Panc1 (cell line): ENCODE data around the gene NDUFV2. TPM values are rescaled to one million over a fixed set of nuclear protein-coding genes. Genes with fewer than 3 reads are reported as not detected.
A peak's percentile ranks its signal among the peaks of the same experiment; 100 is the strongest.

ENCODE experiments used
- ATAC-seq: fragments of 200-7000 bp; cut with Tn5 transposase; 2 replicates; pipeline ENCODE4 v1.9.1; 2020; ENCODE audit warnings: mild to moderate bottlenecking, moderate library complexity
- BruUV-seq: library from RNA; stranded (reverse); fragments of 400-500 nt; replicated peaks from 2 replicates; lab custom pipeline; 2021; lab: Mats Ljungman, UMichigan
- CTCF ChIA-PET: fragments of 300-600 bp; sonication (Branson Sonifier 250); formaldehyde crosslinking; loops from one replicate; lab custom pipeline; 2022; ENCODE audit warnings: antibody characterized with exemption; lab: Charles Lee
- POLR2A ChIA-PET: fragments of 300-600 bp; sonication (Branson Sonifier 250); formaldehyde crosslinking; loops from one replicate; lab custom pipeline; 2022; ENCODE audit warnings: antibody characterized with exemption; lab: Charles Lee
- DNase-seq: peaks from one replicate; pipeline ENCODE4 v3.0.0-alpha.2; 2010; ENCODE audit warnings: low read depth, low spot score
- H3K27ac ChIP-seq: 2 replicates; pipeline ENCODE4 v1.5.1; 2011; ENCODE audit warnings: mild to moderate bottlenecking, low read length, inconsistent platforms
- H3K27me3 ChIP-seq: fragments of 200-500 bp; sonication (Bioruptor generic); 2 replicates; pipeline ENCODE4 v1.6.0; 2014; ENCODE audit warnings: low read length, inconsistent platforms; ENCODE audit not compliant: control insufficient read depth, insufficient read depth
- H3K36me3 ChIP-seq: fragments of 200-500 bp; sonication (Bioruptor generic); 2 replicates; pipeline ENCODE4 v1.5.1; 2014; ENCODE audit warnings: inconsistent platforms, mild to moderate bottlenecking, low read length, moderate library complexity; ENCODE audit not compliant: control insufficient read depth, insufficient read depth
- H3K4me1 ChIP-seq: 2 replicates; pipeline ENCODE4 v1.5.1; 2011; ENCODE audit warnings: inconsistent platforms, mild to moderate bottlenecking, low read length, moderate library complexity; ENCODE audit not compliant: control insufficient read depth, insufficient read depth
- H3K4me3 ChIP-seq, 2 experiments: 2 replicates each; pipeline ENCODE4 v1.5.1; 2011 to 2012; ENCODE audit warnings: low read depth in 2 of 2, low read length in 2 of 2, mild to moderate bottlenecking in 2 of 2, inconsistent platforms in 1 of 2, moderate library complexity in 1 of 2
- H3K9me3 ChIP-seq: fragments of 200-500 bp; sonication (Bioruptor generic); 2 replicates; pipeline ENCODE4 v1.5.1; 2014; ENCODE audit warnings: low read depth, mild to moderate bottlenecking, inconsistent platforms, low read length, moderate library complexity; ENCODE audit not compliant: control insufficient read depth, insufficient read depth
- POLR2AphosphoS5 ChIP-seq: IDR thresholded peaks from 2 replicates; pipeline ENCODE4 v1.6.1; 2012; ENCODE audit warnings: mild to moderate bottlenecking, low read depth, low read length, moderate library complexity
- REST ChIP-seq, 2 experiments: IDR thresholded peaks; 2 replicates each; pipeline ENCODE4 v1.6.1; 2011 to 2012; ENCODE audit warnings: low read depth in 2 of 2, control low read depth in 1 of 2, low read length in 1 of 2, mild to moderate bottlenecking in 1 of 2, moderate library complexity in 1 of 2; ENCODE audit not compliant: insufficient read depth in 1 of 2
- SIN3A ChIP-seq: IDR thresholded peaks from 2 replicates; pipeline ENCODE4 v1.6.1; 2012; ENCODE audit warnings: low read depth, mild to moderate bottlenecking, low read length, moderate library complexity, borderline replicate concordance; ENCODE audit not compliant: insufficient read depth
- TCF7L2 ChIP-seq: IDR thresholded peaks from 2 replicates; pipeline ENCODE4 v1.6.1; 2011; ENCODE audit warnings: mild to moderate bottlenecking, low read depth, low read length, inconsistent platforms
- in situ Hi-C: cut with HindIII; loops from 2 replicates; pipeline ENCODE4 v1.10.0; 2016; ENCODE audit warnings: low sequenced_read_pairs, low pct_unique_long_range_greater_than_20kb
- intact Hi-C: fragments of 100-400 bp; cut with micrococcal nuclease; formaldehyde crosslinking; loops from one replicate; pipeline ENCODE4 v1.10.0; 2022; ENCODE audit not compliant: unreplicated experiment
- total RNA-seq: library from RNA; stranded (reverse); gene quantifications from one replicate; pipeline ENCODE4 v1.2.1, GENCODE V29; 2021; ENCODE audit not compliant: unreplicated experiment
- TF ChIP-seq, protein P1 (sequence below): fragments of 450-650 bp; IDR thresholded peaks from 2 replicates; pipeline ENCODE4 v1.5.1; 2017; ENCODE audit warnings: mild to moderate bottlenecking

The NDUFV2 gene
- total RNA-seq, 1 experiment from 2014 or later: 157 TPM

DNA sequence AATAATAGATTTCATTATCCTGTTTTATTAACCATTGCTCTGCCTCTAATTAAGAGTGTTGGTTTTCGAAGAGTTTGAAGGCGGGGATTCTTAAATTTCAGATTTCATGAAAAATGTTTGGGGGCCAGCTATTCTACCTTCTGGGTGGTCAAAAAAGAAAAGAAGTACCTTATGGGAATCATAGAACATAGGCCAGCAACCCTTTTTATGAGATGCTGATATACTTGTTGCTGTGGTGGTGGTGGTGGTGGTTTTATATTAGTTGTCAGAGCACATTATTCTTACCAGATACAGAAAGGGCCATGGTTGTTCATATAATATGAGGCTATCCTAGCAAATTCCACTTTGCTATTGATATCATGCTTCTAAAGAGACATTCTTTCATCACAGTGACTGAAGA lies 38.5 kb downstream of the NDUFV2 start:
- Histone ChIP-seq H3K4me1 (peaks cover 32% of the 10 kb centered on the region), H3K4me3 (no peak overlapping the region), H3K9me3 (no peaks in the 10 kb centered on the region), H3K36me3 (no peaks in the 10 kb centered on the region), H3K27me3 (no peaks in the 10 kb centered on the region), H3K27ac (peak overlapping the region; percentile 30; the same call in 1 of the 2 replicates)
- no peak for TF ChIP-seq SIN3A
- TF ChIP-seq, protein P1, sequence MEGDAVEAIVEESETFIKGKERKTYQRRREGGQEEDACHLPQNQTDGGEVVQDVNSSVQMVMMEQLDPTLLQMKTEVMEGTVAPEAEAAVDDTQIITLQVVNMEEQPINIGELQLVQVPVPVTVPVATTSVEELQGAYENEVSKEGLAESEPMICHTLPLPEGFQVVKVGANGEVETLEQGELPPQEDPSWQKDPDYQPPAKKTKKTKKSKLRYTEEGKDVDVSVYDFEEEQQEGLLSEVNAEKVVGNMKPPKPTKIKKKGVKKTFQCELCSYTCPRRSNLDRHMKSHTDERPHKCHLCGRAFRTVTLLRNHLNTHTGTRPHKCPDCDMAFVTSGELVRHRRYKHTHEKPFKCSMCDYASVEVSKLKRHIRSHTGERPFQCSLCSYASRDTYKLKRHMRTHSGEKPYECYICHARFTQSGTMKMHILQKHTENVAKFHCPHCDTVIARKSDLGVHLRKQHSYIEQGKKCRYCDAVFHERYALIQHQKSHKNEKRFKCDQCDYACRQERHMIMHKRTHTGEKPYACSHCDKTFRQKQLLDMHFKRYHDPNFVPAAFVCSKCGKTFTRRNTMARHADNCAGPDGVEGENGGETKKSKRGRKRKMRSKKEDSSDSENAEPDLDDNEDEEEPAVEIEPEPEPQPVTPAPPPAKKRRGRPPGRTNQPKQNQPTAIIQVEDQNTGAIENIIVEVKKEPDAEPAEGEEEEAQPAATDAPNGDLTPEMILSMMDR: no peak
- TF ChIP-seq REST (IDR thresholded peaks at IDR 0.05; ENCODE audit: insufficient read depth in 1 of 2, low read depth in 2 of 2, low read length in 1 of 2): no peak
- no peak for TF ChIP-seq POLR2AphosphoS5
- TF ChIP-seq TCF7L2: no peak
- no peak for DNase-seq
- CTCF ChIA-PET: interaction anchor here (0.6 kb wide), 1 partner anchor 9 kb away, joined by 3 read pairs; no protein-coding TSS in a partner anchor
- POLR2A ChIA-PET: no interaction called here
- ATAC-seq: no peak
- intact Hi-C loops: loop anchor here (10.0 kb wide), 1 partner anchor 194 kb away; the partner anchor contains the start of gene TWSG1
- no TSS peak for BruUV-seq
- in situ Hi-C loops: no loop called here

DNA sequence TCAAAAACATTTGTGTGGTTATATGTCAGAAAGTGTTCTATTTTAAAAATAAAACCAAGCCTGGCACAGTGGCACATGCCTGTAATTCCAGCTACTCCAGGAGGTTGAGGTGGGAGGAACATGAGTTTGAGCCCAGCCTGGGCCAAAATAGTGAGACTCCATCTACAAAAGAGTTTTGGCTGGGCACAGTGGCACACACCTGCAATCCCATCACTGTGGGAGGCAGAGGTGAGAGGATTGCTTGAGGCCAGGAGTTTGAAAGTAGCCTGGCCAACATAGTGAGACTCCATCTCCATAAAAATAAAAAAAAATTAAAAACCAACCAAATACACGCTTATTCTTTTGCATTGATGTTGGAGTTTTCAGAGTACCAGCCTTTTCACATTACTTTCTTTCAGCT lies 43.7 kb downstream of the NDUFV2 start:
- Histone ChIP-seq H3K36me3 (no peaks in the 10 kb centered on the region), H3K27ac (no peak overlapping the region), H3K4me1 (peaks cover 30% of the 10 kb centered on the region), H3K27me3 (no peaks in the 10 kb centered on the region), H3K4me3 (no peak overlapping the region), H3K9me3 (no peaks in the 10 kb centered on the region)
- ChIA-PET POLR2A (no interaction called here), CTCF (no interaction called here)
- no peak for TF ChIP-seq REST (IDR thresholded peaks at IDR 0.05; ENCODE audit: insufficient read depth in 1 of 2, low read depth in 2 of 2, low read length in 1 of 2)
- TF ChIP-seq SIN3A: no peak
- TF ChIP-seq TCF7L2: no peak
- no peak for TF ChIP-seq POLR2AphosphoS5
- TF ChIP-seq, protein P1: no peak
- ATAC-seq: no peak
- DNase-seq: no peak
- BruUV-seq: no TSS peak
- intact Hi-C loops: loop anchor here (2.0 to 10.0 kb wide), 2 partner anchors 73 to 189 kb away; partner anchors contain the start of gene TWSG1
- in situ Hi-C loops: no loop called here
